Measurements from ENCODE around the gene FBLN1.
A peak's percentile ranks its signal among the peaks of the same experiment; 100 is the strongest.
"Not testable (repeated sequence)": the region's sequence is repeated elsewhere in the genome, so short reads cannot be mapped to it uniquely, and the experiment has no call there.

FBLN1 gene

DNA sequence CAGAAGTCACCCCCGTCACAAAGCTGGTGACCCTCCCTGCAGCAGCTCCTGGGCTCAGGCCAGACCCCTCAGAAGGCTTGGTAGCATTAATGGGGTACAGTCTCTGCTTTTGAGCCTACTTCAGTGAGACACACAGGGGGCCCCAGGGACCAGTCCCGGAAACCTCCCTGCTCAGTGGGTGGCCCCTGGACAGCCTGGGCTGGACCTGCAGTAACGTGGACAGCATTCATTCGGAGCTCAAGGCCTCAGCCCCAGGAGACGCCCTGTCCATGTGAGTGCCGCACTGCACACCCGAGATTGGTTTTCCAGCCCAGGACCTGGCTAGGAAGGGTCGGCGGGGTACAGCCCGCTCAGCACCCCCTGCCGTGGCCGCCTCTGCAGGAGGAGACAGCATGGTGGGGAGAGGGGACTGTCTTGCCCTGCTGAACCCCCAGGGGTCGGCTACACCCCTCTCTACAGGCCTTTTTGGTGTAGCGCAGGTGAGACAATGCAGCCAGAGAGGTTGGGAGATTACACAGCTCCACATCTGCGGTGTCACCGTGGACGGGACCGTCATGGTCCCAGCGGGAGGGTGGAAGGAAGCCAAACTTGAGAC is 83.4 kb downstream of the FBLN1 start:
- no peak for DNase-seq (ENCODE audit: low spot score)

DNA sequence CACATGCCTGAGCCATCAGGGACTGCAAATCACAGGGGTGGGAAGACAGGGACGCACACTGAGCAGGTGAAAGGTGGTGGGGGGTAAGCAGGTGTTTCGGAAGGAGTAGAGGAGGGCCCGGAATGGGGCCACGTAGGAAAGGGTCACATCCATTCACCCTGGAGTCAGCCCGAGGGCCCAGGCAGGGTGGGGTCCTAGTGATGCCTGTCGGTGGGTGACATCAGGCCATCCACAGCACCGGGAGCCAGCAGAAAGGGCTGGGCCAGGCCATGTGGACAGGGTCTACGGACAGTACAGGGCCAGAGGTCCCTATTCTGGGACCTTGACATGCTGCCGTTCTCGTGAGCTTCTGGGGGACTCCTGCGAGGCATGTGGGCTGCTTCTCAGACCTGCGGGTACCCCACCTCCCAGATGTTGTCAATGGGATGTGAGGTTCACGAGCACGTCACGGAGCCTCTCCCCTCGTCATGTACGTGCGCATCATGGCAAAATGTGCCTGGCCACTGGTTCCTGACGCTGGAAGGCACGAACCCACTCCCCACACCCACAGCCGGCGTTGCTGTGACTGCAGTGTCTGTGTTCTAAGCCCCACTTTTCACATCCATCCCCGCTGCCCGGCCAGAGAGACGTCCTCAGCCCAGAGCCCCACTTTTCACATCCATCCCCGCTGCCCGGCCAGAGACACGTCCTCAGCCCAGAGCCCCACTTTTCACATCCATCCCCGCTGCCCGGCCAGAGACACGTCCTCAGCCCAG is 84.1 kb downstream of the FBLN1 start:
- no peak for DNase-seq (ENCODE audit: low spot score)

DNA sequence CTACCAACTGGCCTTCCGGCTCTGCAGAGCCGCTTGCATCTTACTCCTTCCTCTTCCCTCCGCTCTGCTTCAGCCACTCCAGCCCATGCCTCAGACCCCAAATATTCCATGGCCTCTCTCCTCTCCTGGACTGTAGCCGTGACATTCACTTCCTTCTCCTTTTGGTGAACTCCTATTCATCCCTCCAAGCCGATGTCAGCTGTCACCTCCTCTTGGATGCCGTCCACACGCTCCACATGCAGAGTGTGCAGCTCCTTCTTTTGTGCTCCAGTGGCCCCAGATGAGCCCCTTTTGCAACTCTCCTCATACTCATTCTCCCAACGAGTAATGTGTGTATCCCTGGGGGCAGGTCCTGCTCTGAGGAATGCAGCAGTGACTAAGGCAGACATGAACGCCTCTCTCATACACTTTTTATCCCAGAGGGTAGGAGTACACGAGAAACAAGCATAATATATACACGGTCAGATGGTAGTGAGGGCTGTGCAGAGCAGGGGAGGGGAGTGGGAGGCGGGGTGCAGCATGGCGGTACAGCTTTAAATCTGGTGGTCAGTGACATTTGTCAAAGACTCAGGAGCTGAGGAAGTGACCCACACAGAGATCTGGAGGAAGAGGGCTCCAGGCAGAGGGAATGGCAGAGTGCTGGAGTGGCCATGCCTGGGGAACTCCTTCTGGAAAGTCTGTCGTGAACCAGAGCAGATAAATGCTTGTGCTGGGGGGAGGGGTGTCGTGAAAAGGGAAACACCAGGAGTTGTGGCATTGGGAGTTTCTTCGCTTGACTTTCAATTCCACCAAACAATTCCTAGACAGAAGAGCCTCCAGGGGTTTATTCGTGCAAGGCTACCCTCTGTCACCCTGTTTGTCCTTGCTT is 85.2 kb downstream of the FBLN1 start:
- DNase-seq (ENCODE audit: low spot score): no peak

DNA sequence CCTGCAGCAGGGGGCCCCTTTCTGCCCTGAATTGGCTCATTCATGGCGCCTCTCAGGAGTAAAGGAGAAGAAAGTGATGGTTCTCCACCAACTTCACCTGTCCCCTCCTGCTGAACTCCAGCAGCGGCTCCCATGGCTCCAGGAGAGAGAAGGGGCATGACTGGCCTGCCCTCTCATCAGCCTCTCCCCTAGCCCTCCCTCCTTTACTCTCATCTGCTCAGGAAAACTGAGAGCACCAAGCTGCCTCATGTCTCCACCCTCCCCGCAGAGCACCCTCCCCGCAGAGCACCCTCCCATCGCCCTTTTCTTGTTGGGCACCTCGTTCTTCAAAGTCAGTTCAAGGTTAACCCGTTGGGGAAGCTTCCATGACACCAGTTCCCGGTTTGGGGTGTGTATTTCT is 86.9 kb downstream of the FBLN1 start:
- no peak for DNase-seq (ENCODE audit: low spot score)

DNA sequence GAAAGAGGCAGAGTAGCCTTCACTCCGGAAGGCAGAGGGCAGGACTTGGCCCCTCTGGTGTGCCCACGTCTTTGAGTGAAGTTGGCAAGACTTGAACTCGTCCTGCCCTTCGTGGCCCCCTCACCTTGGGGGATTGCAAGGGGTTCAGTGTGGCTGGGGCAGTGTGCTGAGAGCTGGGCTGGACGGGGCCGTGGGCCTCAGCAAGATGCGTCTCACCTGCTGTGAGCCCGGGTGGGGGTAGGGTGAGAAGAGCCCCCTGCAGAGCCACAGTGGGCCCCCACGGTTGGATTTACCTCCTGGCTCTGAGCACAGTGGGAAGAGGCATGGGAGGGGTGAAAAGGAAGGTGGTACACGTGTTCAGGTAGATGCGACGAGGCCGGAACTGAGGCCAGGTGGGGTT is 87.6 kb downstream of the FBLN1 start:
- no peak for DNase-seq (ENCODE audit: low spot score)

DNA sequence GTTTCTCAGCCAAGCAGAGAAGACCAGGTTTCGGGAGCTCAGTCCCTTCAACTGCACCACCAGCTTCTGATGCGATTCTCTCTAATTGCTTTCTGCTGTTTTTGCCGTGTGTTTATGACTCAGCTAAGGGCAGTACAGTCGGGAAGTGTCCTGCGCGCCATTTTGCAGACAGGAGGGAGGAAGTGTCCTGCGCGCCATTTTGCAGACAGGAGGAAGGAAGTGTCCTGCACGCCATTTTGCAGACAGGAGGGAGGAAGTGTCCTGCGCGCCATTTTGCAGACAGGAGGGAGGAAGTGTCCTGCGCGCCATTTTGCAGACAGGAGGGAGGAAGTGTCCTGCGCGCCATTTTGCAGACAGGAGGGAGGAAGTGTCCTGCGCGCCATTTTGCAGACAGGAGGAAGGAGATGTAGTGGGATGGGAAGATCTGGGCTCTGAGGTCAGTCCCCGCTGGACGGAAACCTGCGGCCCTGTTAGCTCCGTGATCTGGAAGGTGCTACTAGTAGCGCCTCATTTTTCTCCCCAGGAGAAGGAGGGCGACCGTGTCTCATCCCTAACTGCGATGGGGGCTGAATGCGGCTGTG is 89.0 kb downstream of the FBLN1 start:
- DNase-seq (ENCODE audit: low spot score): not testable (repeated sequence)

DNA sequence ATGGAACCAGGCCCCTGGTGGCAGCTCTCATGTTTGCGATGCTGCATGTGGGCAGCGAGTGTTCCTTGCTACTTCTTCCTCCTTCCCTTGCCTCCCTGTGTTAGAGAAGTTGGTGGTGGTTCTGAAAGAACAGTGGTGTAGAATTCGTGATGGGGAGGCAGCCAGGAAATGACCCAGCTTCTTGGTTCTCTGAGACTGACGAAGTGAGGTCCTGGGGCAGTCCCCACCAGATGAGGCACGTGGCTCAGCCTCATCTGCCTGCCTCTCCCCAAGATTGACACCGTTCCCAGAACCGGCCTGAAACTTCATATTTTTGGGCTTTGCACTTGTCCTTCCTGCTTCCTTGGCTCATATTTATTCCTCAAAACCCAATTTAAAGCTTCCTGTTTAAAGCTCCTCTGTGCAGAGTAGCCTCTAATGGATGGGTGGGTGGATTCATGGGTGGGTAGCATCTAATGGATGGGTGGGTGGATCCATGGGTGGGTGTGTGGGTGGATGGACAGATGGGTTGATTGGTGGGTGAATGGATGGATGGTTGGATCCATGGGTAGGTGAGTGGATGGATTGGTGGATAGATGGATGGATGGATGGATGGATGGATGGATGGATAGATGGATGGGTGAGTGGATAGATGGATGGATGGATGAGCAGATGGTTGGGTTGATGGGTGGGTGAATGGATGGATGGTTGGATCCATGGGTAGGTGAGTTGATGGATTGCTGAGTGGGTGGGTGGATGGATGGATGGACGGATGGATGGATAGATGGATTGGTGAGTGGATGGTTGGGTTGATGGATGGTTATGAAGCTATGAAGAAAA is 91.6 kb downstream of the FBLN1 start:
- DNase-seq (ENCODE audit: low spot score): no peak

DNA sequence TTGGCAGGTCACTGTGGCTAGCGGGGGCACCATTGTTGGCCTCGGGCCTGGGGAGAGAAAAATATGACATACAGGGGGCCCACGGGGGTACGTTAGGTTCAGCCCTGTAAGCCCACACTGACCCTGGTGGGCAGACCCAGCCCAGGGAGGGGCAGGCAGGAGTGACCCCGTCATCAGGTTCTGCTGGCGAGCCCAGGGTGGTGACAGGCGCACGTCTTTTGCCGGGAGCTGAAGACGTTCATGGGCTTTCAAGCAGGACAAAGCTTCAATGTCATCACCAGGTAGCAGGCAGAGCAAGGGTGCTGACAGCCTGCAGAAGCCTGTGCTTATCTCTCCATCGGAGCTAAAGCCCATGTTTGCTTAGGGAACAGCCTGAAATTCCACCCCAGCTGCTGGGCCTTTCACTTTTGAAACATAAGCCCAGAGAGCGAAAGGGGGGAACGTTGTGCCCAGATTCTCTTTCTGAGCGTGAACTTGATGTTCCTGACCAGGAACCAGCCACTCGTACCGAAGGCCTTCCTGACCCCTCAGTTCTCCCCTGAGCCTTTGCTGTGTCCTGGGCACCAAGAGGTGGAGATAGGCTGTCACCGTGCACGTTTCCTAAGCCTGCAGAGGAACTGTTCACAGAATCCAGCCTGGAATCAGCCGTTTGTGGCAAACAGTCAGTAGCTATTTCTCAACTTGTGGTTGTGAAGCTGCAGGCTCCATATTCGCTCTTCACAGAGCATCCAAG is 94.9 kb downstream of the FBLN1 start:
- DNase-seq (ENCODE audit: low spot score): no peak

DNA sequence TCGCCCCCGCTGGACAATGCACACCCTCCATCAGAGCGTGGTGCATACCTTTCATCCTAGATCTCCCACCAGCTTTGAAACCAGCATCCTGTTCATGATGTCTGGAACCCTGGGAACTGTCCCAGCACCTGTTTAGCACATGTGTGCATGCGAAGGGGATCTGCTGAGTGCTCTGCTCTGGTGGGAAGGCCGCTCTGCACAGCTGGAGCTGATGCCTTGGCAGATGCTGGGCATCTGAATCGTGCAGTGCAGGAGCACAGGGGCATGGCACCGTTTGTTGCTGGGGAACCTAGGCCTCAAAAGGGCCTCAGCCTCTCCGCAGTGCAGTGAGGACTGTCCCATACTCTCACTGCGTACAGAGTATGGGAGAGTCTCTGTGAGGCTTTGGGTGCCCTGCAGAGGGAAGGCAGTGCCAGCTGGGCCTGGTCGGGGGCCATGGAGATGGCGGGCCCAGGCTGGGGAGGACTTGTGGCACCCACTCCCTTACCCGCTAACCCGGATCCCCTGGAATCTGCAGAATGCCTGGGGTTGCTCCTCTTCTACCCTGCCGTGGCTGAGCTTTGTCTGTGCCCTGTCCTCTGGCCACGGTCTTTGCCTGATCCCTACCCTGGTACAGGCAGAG is 96.0 kb downstream of the FBLN1 start:
- DNase-seq (ENCODE audit: low spot score): no peak

DNA sequence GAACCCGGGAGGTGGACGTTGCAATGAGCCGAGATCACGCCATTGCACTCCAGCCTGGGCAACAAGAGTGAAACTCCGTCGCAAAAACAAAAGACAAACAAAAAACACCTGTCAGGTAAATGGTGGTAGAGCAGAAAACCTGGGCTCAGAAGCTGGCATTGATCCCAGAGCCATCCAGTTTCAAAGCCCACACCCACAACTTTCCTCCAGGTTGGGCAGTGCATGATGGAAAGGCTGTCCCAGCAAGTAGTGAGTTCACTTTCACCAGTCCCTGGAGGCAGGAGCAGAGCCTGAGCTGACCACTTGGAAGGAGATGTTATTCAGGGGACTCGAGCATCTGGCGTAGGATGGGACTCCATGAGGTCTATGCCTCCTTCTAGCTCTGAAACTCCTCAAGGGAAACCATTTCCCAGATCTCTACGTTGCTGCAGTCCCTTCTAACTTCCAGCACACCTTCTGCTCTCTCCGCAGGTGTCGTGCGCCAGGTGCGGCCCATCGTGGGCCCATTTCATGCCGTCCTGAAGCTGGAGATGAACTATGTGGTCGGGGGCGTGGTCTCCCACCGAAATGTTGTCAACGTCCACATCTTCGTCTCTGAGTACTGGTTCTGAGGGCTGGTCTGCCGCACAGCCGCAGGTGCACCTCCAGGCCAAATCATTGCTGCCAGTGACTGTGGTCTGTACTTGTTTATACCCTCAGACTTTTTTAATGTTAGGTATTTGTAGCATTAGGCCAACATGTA is 97.3 kb downstream of the FBLN1 start:
- no peak for DNase-seq (ENCODE audit: low spot score)

DNA sequence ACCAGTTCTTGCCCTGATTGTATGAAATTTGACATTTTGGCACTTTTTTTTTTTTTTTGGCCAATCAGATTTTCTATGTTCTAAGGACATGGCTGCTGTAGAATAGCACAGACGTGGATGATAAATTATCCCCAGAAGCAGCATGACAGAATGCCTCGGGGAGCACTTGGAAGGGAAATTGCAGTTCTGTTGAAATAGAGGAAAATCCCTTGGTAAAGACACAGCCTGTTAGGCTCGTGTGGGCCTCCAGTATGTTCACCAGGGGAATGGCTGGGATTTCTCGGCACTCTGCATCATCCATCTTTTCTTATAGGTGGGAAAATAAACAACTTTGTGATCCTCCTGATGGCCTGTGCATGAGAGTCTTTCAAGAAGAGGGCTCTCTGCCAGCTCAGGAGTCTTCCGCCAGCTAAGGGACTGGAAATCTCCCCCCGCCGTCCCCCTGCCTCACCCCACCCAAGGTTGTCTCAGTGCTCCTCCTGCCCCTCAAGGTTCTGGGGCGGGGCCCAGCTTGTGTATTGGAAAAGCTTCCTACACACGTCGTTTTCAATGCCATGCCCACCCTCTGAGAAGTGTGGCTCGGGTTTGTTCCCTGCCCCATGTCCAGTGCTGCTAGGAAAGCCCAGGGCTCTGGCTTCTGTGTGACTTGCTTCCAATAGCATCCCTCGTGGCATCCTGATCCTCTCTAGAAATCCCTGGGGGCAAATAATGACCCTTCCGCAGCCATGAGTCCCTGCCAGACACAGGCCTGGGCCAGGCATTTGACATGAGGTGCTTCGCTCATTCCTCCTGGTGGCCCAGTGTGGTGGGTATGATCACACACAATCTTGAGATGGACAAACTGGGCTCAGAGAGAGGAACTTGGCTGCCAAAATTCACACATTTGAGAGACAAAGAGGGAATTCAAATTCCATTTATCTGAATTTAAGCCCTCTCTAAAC is 98.4 kb downstream of the FBLN1 start:
- no peak for DNase-seq (ENCODE audit: low spot score)

DNA sequence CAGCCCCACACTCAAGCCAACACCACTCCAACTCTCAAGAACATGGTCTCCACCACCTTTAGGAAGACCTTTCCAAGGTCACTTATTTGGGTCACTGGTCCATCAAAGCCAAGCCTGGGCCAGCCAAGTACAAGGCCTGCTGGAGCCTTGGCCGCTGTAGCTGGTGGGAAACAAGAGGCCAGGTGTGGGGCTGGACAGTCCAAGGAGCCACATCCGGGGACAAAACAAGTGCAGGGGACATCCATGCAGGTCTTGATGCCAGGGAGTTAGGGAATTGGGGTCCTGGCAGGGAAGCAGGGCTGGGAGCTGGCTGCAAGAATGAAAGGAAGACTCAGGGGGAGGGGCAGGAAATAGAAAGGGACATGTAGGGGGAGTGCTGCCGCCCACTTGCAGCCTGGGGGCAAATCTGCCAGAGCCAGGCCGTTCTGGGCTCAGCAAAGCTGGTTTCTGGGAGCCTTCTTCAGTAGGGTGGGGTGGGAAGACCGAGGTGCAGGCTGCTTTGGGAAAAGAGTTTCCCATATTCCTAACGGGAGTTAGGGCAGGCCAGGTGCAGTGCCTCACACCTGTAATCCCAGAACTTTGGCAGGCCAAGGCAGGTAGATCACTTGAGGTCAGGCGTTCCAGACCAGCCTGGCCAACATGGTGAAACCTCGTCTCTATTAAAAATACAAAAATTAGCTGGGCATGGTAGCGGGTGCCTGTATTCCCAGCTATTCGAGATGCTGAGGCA is 99.5 kb downstream of the FBLN1 start:
- no peak for DNase-seq (ENCODE audit: low spot score)

DNA sequence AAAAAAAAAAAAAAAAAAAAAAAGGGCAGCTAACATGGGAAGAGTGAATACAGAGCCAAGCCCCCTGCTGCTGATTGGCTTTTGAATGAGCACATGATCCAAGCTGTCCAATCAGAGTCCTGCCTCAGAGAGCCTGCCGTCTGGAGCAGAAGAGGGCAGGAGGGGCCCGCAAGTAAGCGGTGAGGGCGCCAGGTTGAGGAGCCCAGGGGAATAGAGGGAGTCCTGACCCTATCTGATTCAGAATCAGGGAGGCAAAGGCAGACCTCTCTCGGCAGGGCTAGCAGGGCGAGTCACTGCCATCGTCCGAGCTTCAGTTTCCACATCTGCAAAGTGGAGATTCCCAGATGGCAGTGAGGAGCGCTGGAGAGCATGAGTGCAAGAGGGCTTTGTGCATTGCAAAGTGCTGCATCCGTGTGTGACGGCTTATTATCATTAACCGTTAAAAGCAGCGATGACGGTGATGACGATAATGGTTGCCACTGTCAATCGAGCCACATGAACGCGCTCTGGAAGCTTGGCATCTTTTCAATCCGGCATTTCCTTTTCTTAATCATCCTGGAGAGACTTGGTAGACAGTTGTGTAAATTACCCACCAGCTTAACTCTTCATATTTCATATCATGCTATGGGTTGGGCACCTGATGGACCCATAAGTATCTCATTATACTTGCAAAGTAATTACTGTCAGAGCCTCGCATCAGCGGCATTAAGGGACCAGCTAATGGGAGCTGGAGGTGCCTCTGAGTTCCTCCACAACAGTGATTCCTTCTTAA is 100.3 kb downstream of the FBLN1 start:
- peak; percentile 71 for DNase-seq (ENCODE audit: low spot score)

DNA sequence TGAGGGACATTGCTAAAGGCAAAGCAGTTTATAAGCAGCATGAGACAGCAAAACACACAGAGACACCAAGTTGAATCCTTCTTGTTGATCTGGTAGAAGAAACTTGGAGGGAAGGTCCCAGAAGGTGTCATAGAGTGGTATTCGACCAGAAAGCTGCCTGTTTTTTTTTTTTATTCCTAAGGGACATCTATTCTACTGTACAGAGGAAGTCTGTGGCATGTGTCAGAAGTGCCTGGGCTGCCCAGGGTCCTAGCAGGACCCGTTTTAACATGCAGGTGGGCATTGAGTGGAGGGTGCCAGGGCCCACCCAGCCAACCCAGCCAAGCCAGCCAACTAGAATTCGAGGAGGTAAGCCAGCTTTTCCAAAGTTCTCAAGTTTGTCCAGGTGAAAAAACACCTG is 100.9 kb downstream of the FBLN1 start:
- no peak for DNase-seq (ENCODE audit: low spot score)

DNA sequence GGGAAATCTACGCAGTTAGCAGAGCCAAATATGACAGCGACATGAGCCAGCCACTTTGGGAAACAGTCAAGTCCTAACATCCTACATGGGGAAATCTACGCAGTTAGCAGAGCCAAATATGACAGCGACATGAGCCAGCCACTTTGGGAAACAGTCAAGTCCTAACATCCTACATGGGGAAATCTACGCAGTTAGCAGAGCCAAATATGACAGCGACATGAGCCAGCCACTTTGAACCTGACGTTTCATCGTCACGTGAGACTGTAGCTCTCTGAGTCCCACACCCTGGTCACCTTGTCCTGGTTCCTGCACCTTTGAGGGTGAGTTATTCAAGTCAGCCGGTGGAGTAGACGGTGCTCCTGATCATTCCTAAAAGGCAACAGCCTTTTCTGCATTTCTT is 105.4 kb downstream of the FBLN1 start:
- not testable (repeated sequence) for DNase-seq (ENCODE audit: low spot score)

DNA sequence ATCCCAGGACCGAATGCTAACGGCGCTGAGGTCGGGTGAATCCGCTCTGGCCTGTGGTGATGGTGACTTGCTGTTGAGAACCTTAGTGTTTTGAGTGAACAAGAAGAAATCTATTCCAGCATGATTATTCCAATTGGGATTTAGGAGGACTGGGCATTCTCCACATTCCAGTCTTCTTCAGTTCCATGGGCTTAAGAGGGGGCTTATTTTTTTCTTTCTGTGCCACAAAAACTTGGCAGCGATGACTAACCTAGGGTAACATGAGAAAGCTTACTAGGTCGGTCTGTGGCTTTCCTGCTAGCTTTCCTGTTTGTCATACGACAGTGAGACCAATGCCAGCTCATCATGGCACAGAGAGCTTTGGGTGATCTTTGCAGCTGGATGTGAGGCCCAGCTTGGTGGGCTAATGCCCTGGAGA is 106.1 kb downstream of the FBLN1 start:
- DNase-seq (ENCODE audit: low spot score): no peak

DNA sequence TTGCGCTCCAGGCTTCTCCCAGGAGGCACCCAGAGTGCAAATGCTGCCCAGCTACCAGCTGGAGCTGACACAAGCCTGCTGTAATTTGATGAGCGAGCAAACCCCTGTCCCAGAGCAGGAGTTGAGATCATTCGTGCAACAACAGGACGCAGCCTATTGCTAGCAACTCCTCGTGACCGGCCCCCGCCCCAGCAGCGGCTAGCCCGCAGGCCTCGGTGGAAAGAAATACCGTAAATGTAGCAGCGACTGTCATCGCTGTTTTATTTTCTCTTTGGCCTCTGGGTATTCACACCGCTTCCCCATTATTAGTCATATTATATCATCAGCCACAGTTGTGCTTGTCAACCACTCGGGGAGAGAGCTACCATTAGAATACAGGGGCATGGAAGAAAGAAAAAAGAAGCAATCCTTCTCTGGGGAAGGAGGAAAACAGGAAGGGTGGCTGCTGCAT is 109.8 kb downstream of the FBLN1 start:
- DNase-seq (ENCODE audit: low spot score): no peak

Data from NAMALWA (cell line).